NCI-H1417 treated with DMSO at 0.1 percent for 48 hours (cell line): ENCODE data around the gene ISCA2.

Experiments used
- DNase-seq: peaks from one replicate; lab custom pipeline; 2025; lab: John Stamatoyannopoulos, UW

The ISCA2 gene

DNA sequence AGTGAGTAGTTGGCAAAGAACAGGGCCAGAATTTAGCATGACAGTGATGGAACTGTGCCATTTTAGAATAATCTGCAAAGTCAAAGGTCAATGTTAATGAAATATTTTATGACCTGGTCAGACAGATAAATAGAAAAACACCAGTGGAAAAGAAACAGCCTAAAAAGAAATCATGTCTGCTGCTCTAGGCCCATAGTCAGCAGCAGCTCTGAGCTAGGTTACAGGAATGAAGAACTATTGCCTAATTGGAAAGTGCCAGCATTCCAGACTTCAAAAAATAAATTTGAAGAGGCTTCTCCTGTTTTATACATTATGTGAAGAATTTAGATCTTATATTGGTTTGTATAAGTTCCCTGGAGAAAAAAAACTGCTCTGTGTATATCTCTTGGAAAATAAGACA, 10.2 kb upstream of the ISCA2 start:
- DNase-seq = no peak

- no peak for DNase-seq
Measured at GRCh38 chr14:74486164-74486563, 7.4 kb upstream of the ISCA2 start.

- DNase-seq = no peak
Measured at GRCh38 chr14:74488786-74489397, 4.7 kb upstream of the ISCA2 start.

DNA sequence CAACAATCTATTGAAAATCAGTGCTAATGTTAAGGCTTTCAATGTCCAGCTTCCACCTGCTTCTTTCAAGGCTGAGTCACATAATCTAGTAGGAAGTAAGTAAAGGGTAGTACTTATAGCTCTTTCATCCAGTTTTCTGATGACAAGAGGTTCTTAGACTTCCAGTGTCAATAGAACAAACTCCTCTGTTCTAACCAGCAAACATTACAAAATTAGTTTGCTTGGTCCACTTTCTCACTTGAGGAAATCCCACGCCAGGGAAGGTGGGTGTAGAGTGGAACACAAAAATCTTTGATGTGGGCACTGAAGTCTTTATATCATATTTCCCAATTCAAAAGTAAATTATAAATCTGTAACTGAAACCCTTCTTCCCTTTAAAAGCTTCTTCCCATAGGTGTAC, 3.1 kb upstream of the ISCA2 start:
- DNase-seq = no peak

GRCh38 chr14:74491956-74492775, 1.4 kb upstream of the ISCA2 start:
- DNase-seq = no peak

GRCh38 chr14:74492776-74493342, 706 bp upstream of the ISCA2 start, which contains the start of gene NPC2:
Gene NPC2, minus strand, starts transcription at chr14:74493305. Its CDS starts 31 bp downstream, at chr14:74493274.
- DNase-seq = no peak

DNA sequence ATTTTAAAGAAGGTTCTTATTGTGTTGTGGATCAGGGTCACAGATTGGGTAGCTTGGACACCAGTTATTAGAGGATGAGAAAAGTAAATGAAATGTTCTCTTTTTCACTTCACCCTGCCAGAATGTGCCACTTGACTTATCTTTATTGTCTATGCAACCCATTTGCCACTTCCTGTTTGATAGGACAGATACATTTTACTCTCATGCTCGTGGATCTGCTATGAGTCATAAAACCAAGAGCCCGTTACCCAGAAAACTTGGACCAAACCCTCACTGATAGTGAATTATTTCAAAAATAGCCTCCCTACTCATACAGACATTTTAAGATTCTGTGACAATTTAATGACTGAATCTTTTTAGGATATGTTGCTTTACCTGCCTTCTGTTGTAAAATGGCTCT, 1.8 kb downstream of the ISCA2 start:
- no peak for DNase-seq

DNA sequence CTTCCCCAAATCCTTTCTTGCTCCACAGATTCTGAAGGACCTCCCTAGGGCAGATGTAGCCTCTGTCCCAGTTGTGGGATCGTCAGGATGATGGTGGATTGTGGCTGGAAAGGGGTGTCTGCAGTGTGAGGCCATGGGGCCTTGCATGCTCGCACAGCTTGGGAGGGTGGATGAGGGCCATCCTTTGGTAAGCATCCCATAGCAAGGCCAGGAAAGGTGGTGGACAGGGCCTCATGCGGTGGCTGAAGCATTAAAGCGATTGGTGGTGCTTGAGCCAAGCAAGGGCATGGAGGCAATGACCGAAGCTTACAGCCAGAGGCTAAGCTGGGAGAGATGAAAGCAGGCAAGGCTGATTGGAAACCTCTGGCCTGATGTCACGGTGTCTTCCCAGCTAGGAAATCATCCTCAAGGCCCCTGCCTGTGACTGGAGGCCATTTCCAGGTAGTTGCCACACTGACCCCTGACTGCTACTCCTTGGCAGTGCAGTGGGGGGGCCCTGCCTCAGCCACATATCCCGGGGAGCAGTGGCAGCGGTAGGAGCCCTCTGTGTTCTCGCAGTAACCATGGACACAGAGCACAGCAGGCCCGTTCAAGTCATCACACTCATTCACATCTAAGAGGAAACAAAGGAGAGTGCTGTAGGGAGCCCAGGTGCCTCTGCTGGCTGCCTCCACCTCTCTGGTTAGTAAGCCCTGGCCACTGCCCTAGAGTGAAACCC, 7.0 kb downstream of the ISCA2 start:
- no peak for DNase-seq

- no peak for DNase-seq
Measured at GRCh38 chr14:74501135-74501614, 7.6 kb downstream of the ISCA2 start.

DNA sequence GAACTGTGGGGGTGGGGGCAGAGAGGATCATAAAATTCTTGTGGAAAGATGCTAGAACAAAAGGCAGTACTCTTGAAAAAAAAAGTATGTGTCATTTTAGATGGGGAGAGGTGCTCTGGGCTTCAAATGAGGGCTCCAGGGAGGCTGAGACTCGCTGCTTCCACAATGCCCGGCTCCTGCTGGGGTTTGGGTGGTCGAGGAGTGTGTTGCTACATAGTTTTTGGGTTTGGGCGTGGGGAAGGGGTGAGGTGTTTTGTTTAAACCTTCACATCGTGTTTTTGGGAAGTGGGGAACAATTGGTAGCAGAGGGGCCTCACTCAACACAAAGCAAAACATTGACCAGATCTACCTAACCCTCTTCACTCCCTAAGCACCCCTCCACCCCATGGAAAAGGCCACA, 8.1 kb downstream of the ISCA2 start:
- DNase-seq = no peak

DNA sequence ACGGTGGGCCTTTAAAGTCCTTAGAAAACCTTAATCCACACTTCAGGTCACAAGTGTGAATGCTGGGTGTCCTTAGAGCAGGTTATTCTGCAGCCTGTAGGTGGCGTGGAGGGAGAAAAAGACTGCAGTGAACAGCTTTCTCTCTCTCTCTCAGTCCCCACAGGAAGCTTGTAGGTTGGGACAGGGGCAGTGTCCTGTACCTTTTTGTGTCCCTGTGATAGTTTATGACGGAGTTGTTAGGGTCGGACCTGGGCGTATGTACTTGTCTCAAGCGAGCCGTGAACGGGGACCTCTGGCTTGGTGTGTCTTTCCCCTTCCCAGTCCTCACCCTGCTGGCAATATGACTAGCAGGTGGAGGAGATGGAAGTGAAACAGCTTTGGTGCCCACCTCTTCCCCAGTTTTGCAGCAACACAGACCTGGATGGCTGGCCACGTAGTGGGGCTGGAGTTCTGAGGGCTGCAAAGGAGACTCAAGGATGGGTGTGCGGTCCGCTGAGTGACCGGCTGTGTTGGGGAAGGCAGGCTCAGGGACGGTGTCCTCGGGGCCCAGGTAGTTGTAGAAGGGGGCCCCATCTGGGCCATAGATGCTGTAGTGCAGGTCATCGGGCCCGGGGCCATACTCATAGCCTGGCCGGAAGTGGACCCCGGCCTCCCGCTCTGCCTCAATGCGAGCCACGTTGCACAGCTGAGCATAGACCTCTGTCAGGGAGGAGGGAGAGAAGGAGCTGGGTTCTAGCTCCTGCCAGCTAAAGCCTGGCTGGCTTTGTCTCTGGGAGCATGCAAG, 8.9 kb downstream of the ISCA2 start:
- DNase-seq = no peak

- no peak for DNase-seq
Measured at GRCh38 chr14:74503291-74503937, 9.8 kb downstream of the ISCA2 start.

- no peak for DNase-seq
Measured at GRCh38 chr14:74503938-74504335, 10.4 kb downstream of the ISCA2 start.

- DNase-seq = no peak
Measured at GRCh38 chr14:74504412-74504811, 10.8 kb downstream of the ISCA2 start.

DNA sequence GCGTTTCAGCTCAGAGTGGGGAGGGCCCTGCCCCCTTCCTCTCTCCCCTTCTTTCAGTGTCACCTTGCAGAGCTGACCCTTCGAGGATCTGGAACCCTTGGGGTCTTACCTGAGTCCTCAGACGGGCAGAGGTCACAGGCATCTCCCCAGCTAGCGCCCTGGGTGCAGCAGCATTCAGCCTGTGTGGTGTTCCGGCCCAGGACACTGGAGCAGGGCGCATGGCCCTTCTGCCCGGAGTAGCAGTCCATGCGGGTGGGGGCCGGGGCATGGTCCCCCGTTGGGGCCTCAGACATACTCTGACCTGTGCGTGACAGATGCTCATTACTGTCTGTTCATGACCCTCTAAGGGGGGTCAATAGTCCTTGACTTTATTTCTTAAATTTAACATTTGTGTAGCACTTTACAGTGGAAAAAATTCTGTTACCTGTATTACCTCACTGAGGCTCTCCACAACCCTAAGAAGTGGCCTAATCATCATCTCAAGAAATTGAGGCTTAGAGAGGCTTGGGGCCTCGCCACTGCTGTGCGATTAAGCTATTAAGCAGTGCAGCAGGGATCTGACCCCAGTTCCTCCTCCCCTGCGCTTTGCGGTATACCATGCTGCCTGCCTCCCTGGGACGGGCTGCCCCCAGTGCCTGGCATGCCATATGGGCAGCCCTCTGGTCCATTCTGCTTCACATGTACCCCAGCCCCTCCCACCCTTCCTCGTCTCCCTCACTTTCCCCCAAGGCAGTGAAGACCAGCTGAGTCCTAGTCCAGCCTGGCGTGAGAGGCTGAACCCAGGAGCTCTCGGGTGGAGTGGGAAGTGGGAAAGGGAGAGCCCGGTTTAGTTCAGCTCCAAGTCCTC, 11.5 kb downstream of the ISCA2 start:
- no peak for DNase-seq

GRCh38 chr14:74505831-74506230, 12.3 kb downstream of the ISCA2 start:
- DNase-seq = no peak

- DNase-seq = no peak
Measured at GRCh38 chr14:74506411-74506851, 12.9 kb downstream of the ISCA2 start.

DNA sequence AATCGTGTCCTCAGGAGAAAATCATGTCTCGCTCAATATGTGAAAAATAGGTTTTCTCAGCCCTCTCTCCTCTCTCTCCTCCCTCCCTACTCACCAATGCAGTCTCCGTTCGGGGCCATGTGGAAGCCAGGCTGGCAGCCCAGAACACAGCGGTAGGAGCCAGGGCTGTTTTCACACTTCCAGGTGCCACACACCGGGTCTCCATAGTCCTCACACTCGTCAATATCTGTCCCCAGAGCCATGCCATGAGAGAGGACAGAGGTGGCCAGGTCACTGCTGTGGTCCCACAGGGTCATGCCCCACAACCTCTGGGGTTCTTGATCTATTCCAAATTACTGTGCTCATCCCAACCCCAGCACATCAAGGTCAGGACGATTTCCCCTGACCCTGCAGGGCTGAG, 13.5 kb downstream of the ISCA2 start:
- no peak for DNase-seq

- no peak for DNase-seq
Measured at GRCh38 chr14:74507840-74508239, 14.3 kb downstream of the ISCA2 start.

- no peak for DNase-seq
Measured at GRCh38 chr14:74508292-74508731, 14.7 kb downstream of the ISCA2 start.
